HG02678 (cell line): ENCODE data around the gene IPMK.
"Not testable (repeated sequence)": the region's sequence is repeated elsewhere in the genome, so short reads cannot be mapped to it uniquely, and the experiment has no call there.

ENCODE experiments used
- ATAC-seq: cut with Tn5 transposase; IDR thresholded peaks from one replicate; pipeline ENCODE4 v1.9.1; 2021; ENCODE audit warnings: mild to moderate bottlenecking, moderate library complexity; ENCODE audit not compliant: unreplicated experiment

The IPMK gene

GRCh38 chr10:58268454-58268945, 806 bp upstream of the IPMK start:
- no peak for ATAC-seq

GRCh38 chr10:58266826-58267712, 625 bp downstream of the IPMK start:
- ATAC-seq: peak; percentile 4

- ATAC-seq: no peak
Observed at GRCh38 chr10:58266003-58266825, 1.5 kb downstream of the IPMK start.

GRCh38 chr10:58265249-58265648, 2.4 kb downstream of the IPMK start:
- no peak for ATAC-seq

GRCh38 chr10:58264780-58265179, 2.9 kb downstream of the IPMK start:
- ATAC-seq: no peak

DNA sequence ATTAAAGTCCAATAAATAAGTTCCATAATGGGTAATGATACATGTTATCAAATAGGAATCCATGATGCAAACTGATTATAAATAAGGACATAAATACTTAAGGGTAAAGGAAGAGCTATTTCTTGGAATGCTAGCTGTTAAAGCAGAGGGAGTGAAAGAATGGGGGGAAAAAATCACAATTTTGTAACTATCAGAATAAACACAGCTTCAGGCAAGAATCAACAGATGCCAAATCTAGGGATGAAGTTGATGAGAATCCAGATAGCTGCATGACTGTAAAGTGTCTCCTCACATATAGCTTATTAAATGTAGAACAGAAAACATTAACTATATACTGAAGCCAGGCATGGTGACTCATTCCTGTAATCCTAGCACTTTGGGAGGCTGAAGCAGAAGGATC, 4.9 kb downstream of the IPMK start:
- no peak for ATAC-seq

DNA sequence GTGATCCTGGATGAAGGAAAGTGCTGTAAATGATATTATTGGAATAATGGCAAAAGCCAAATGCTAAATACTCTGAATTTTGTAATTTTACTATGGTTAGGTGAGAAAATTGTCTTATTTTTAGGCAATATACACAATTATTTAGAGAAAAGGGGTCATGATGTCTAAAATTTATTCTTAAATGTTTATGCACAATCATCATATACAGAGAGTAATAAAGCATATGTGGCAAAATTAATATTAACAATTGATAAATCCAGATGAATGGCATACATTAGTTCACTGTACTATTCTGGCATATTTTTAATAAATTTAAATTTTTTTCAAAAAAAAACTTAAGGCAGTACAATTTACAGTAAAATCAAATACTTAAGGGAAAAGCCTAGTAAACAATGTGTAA, 7.4 kb downstream of the IPMK start:
- no peak for ATAC-seq

DNA sequence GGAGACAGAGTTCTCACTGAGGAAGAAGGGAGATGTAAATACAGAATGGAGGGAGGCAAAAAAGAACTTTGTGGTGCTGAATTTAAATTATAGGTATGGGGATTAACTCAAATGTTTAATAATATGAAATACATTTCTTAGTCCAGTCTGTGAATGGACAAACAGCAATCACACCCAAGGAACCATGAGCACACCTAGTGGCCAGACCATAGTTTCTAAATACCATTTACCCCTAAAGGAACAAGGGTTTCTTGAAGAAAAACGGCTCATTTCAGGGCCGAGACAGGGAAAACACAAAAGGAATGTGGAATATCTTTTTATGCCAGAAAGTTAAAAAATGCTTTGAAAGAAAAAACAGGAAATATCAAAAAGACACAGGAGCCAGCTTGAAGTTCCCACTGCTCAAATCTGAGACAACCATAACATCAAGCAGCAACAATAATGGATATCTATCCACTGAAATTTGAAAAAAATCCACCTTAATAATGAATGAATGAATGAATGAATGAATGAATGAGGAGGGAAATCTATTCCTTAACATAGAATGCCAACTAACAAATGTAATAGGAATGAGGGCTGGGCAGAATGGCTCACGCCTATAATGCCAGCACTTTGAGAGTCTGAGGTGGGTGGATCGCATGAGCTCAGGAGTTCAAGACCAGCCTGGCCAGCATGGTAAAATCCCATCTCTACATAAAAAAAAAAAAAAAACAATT, 8.6 kb downstream of the IPMK start:
- no peak for ATAC-seq

- ATAC-seq: not testable (repeated sequence)
Observed at GRCh38 chr10:58256013-58256780, 11.5 kb downstream of the IPMK start.

- no peak for ATAC-seq
Observed at GRCh38 chr10:58254644-58255043, 13.1 kb downstream of the IPMK start.

GRCh38 chr10:58253184-58253583, 14.5 kb downstream of the IPMK start:
- no peak for ATAC-seq

- ATAC-seq: not testable (repeated sequence)
Observed at GRCh38 chr10:58244666-58245065, 23.0 kb downstream of the IPMK start.

- ATAC-seq: not testable (repeated sequence)
Observed at GRCh38 chr10:58244242-58244641, 23.5 kb downstream of the IPMK start.

- ATAC-seq: not testable (repeated sequence)
Observed at GRCh38 chr10:58243801-58244200, 23.9 kb downstream of the IPMK start.

DNA sequence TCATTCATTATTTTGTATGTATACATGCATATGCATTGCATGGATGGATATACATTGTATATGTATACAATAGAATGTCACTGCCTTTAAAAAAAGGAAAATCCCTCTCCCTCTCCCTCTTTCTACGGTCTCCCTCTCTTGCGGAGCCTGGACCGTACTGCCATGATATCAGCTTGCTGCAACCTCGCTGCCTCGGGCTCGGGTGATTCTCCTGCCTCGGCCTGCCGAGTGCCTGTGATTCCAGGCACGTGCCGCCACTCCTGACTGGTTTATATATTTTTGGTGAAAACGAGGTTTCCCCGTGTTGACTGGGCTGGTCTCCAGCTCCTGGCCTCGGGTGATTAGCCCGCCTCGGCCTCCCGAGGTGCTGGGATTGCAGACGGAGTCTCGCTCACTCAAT, 24.4 kb downstream of the IPMK start:
- no peak for ATAC-seq

DNA sequence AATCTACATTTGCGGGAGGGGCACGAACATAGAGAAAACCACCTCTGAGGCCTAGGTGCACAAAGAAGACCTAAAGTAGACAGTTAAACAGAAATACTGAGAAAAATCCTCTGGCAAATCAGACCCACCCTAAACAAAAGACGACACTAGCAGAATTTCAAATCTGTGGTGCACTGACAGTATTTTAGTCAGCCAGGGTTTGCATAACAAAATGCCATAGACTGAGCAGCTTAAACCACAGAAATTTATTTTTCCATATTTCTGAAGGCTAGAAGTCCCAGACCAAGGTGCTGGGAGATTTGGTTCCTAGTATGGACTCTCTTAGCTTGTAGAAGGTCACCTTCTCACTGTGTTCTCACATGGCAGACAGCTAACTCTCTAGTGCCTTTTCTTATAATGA, 26.3 kb downstream of the IPMK start:
- ATAC-seq: no peak

DNA sequence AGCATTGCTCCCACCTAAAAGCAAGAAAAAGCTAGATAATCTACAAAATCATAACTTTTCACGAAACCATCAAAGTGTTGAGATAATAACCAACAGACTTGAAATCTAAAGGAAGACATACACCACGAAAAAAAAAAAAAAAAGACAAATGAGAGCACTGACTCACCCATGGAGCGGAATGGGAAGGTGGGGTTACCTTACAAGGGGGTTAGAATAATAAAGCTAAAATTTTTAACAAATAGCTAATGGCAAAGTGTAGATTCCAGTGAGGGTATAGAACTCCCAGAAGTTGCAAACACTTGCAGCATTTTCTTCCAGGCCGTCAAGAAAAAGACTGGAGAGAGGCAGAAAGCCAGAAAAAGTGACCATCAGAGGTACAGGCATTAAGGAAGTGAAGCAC, 27.2 kb downstream of the IPMK start:
- ATAC-seq: no peak

GRCh38 chr10:58239561-58240169, 28.0 kb downstream of the IPMK start:
- ATAC-seq: no peak

GRCh38 chr10:58237014-58237834, 30.5 kb downstream of the IPMK start:
- ATAC-seq: no peak
